Cardiac septum (tissue), 1 donor: ENCODE data around the gene OSGIN1. TPM values are rescaled to one million over a fixed set of nuclear protein-coding genes. Genes with fewer than 3 reads are reported as not detected.
A peak's percentile ranks its signal among the peaks of the same experiment; 100 is the strongest.

Experiments
- DNase-seq: peaks from one replicate; pipeline ENCODE4 v3.0.0-alpha.2; 2020; ENCODE audit warnings: low spot score
- intact Hi-C: fragments of 100-400 bp; cut with DNase I; formaldehyde crosslinking; loops from one replicate; pipeline ENCODE4 v1.14.0; 2022
- total RNA-seq: library from RNA; stranded (reverse); fragmentation: NEBNext Ultra II Directional; extraction: Animal tissue kit (Norgen Biotek cat#: 25700); gene quantifications from one replicate; pipeline ENCODE4 v1.2.1, GENCODE V29; 2021
- donor health status: DM: no; HTN: no; CAD: no.

Gene OSGIN1
- total RNA-seq, 1 donor from 2014 or later = 12.6 TPM

DNA sequence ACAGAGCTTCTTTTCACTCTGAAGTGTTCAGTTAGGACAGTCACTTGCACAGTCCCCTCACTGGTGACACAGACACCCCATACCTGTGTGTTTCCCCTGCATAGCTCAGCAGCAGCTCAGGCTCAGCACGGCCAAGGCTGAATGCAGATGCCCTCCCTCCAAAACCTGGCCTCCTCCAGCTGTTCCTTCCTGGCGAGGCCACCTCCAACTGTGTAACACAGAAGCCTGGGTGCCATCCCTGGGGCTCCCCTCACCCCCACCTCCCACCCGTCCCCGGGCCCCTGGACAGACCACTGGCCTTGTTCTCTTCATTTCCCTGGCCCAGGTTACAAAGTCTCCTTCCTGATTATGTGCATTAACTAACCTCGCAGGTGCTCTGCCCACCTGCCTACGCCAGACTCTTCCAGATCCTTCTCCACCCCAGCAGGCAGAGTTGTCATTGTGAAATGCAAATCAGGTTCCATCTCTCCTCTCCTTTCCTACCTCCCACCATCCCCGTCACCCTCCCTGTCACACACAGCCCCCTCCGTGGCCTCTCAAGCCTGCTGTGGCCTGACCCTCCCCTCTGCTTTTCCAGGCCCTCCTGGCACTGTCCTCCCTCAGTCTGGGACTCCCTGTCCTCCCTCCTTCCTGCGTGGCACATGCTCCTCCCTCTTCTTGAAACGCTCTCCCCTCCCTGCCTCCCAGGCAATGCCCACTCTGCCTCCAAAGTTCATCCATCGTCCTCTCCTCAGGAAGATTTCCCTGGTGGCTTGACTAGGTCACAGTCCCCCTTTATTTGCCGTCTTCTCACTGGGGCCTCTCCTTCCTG is 27.7 kb upstream of the OSGIN1 start:
- DNase-seq = no peak
- intact Hi-C loops = no loop called here

DNA sequence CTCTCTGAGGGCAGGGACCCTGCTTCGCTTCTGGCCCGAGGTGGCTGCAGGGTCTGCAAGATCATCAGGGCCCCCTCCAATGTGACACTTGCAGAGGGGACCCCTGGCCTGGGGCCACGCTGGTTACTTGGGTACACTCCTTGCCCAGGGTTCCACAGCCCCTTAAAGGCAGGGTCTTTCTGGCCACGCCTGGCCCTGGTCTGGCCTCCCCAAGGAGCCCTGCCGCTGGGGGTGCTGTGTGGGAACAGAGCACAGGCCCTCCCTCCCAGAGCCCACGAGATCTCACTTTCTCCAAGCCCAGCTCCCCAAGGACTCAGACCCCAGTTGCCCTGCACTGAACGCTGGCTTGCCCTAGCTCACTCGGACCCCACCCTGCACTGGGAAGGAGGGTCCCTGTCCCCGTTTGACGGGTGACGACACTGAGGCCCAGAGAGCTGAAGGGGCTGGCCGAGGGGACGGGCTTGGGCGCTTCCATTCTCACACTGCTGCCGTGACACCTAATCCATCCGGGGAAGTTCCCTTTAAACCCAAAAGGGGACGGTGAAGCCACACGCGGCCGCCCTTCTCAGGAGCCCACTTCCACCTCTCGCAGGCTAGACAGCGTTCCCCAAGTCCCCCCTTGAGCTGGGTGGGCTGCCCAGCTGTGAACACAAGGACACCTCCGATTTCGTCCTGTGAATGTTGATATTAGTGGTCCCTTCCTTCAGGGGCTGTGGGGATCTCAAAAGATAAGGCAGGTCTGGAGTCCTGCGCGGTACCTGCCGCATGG is 26.9 kb upstream of the OSGIN1 start:
- intact Hi-C loops = no loop called here
- DNase-seq = no peak

DNA sequence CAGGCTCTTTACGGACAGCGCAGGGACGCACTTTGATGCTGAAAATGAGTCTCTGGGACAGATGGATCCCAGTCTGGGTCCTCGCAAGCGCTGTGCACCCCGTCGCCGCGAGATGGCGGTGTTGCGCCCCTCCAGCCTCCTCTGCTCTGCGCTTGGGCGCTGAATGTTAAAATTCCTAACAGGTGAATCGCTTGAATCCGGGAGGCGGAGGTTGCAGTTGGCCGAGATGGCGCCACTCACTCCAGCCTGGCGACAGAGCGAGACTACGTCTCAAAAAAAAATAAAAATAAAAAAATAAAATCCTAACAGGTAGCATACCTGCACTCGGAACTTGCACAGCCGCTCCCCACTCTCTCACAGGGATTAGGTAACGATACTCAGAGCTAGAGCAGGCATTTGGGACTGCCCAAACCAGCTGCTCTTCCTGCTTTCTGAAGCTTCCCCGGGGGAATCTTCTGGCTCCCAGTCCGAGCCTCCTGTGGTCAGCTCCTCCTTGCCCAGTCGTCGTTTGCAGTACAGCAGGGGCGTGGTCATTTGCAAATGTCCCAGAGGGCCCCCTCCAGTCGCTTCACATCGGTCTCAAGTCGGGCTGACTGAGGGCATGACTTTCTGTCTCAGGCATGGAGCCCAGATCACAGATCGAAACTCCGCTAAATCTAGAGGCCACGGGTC is 26.2 kb upstream of the OSGIN1 start:
- intact Hi-C loops = no loop called here
- DNase-seq = peak; percentile 87

DNA sequence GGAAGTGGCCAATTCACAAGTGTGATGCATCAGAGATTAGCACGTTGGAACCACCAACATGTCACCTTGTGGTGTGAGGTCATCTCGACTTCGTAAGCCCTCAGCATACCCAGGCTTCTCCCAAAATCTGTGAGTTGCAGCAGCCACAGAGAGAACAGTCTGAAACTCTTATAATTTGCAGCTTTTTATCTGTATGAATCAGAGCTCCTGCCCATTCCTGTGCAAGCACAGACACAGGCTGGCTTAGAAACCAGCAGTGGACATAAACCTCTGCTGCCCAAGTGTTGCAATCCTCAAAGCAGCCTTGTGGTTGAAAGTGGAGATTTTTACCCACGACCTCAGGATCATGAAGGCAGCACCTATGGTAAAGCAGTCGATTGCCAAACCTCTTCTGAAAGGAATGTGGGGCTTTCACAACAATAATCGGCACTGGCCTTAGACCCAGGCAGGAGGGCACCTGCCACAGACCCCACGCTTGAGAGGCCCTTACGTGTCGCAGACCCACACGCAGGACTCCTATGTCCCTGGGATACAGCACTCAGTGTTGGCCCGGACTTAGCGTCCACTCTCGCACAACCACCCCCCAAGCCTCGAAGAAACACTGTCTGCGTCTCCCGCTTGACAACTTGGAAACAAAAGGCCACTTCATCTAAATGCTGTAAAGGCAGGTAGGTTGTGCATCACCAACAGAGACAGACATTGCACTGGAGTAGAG is 24.5 kb upstream of the OSGIN1 start:
- DNase-seq = no peak

DNA sequence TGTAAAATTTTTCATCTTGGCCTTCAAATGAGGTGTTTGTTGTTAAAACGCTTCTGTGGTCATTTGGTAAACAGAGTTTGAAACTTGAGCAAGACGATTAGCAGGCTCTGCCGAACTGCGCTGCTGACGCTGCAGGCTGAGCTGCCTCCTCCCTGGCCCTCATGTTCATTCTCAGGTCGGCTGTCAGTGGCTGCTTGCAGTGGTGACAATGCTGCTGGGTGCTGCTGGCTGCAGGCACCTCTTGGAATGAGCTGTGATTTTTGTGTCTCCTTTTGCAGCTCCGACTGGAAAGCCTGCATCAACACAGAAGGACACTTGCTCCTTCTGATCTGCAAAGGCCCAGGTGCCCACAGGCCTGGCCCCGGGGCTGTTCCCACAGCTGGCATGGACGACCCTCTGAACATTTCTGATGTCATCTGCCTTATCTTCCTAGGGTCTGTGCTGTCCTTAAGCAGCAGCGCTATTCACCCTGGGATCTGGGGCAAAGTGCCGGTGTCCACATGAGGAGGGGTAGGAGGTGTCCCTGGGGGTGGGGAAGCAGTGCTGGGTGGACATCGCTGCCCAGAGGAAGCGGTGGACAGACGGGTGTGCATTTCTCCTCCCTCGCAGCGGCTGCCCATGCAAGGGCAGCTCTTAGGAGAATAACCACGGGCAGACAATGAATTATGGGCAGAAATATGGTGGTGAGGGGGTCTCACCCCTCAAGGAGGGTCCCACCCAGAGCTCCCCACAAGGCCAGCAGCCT is 23.1 kb upstream of the OSGIN1 start:
- intact Hi-C loops = no loop called here
- no peak for DNase-seq

More for the DNA sequence above, 24.5 kb upstream of the OSGIN1 start:
- intact Hi-C loops = no loop called here

DNA sequence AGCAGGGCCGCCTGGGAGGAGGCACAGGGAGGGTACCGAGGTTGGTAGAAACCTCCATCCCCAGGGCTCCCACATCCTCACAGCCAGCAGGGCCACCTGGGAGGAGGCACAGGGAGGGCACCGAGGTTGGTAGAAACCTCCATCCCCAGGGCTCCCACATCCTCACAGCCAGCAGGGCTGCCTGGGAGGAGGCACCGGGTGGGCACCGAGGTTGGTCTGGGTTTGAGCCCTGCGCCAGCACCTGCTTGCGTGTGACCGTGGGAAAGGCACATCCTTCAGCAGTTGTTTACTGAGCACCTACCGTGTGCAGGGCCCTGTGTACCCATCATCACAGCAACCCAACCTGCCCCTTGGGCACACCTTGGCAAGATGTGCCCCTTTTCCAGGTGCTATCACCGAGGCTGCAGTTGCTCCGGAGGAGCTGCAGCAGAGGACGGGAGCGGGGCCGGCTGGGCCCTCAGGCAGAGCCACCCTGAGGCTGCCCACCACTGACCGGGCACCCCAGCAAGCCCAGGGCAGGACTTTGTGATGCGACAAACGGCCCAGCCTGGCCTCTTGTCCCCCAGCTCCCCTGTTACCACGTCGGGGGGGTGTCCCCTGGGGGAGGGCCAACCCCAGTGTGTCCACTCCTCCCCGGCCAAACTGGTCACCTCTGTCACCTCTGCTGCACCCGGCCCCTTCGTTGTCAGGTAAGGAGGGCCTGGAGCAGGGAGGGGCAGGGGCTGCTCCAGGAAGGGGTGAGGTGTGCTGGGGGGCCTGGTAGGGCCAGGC is 22.1 kb upstream of the OSGIN1 start:
- intact Hi-C loops = no loop called here
- no peak for DNase-seq

DNA sequence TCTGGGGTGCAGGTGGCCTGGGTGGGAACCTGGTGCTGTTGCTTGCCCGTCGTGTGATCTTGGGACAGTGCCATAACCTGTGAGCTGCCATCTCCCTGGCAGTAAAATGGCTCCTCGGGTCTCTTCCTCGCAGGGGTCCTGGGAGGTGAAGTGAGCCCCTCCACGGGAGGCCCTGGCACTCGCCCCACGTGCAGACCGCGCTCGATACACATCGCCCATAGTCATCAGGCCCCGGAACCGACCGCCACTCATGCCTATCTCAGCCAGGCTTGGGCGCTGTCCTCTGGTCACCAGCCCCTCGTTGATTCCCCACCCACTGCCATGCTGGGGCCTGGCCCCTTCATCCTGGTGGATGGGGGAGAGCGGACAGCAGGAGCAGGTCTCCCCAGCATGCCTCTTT is 21.5 kb upstream of the OSGIN1 start:
- intact Hi-C loops = no loop called here
- no peak for DNase-seq

DNA sequence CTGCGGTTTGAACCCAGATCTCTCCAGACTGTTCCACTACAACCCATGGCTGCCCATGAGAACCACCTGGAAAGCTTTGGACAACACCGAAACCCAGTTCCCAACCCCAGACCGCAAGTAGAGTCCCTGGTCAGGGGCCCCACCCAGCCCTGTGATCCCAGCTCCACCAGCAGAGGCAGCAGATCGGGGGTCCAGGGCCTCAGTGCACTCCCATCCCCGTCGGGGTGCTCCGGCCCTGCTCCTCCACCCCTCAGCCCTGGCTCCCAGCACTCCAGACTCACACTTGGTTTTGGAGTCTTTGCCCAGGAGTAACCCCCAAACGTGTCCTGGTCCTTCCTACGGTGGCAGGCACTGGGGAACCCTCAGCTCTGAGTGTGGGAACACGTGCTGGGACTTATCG is 20.7 kb upstream of the OSGIN1 start:
- intact Hi-C loops = no loop called here
- DNase-seq = no peak

DNA sequence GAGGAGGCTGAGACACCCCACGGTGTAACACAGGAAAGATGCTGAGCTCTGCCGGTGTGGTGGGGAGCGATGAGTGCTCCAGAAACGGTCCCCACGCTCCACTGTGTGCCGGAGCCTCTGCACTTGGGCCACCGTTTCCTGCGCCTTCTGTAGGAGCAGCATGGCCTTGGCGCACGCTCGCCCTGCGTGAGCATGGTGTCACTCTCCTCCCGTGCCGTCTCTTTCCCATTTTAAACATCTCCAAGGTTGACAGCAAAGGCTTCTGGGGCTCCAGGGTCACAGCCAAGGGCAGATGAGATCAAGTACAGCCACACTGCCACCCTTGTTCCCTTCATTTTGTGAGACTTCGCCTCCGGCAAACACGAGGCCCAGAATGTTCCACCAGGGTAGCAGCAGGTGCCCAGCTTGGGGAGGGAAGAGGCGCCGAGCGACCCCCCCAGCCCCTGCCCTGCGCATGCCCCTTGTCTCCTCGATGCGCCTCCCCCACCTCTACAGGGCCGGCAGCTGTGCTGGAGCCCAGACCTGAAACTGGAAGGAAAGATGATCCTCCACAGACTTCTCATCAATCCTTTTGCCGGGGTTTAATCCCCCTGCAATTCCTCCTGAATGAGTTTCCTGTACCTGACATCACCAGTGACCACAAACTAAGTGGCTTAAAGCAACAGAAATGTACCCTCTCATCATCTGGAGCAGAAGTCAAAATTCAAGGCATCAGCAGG is 19.9 kb upstream of the OSGIN1 start:
- DNase-seq = no peak
- intact Hi-C loops = no loop called here

DNA sequence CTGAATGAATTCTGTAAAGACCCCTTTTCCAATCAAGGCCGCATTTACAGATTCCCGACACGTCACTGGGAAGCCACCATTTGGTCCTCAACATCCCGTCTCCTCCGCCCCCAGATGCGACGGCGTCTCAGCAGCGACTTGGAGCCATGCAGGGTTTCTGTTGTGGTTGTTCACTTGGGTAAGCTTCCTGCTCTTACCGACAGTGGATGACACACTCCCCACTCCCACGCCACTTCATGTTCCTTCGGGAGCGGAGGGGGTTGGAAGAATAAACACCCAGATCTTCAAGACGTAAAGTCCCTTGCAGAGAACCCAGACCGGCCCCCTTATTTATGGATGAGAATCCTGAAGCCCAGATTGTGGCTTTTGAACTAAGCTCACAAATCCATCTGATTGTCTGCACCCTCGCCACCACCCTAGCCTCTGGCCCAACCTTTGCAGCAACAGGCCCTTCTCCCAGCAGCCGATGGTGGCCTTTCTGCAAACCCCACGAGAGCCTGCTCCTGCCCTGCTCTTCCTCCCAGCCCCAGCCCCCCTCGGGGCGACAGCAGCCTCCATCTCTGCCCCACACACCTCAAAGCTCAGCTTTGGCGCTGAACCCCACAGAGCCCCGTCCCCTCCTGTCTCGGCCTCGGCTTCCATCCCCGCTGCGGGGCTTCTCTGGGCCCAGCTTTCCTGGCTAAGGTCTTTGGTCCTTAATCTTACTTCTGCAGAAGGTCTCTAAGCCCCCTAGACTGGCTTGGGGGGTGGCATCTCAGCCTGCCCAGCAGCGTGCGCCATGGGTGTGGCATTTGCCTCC is 19.0 kb upstream of the OSGIN1 start:
- no peak for DNase-seq
- intact Hi-C loops = no loop called here

DNA sequence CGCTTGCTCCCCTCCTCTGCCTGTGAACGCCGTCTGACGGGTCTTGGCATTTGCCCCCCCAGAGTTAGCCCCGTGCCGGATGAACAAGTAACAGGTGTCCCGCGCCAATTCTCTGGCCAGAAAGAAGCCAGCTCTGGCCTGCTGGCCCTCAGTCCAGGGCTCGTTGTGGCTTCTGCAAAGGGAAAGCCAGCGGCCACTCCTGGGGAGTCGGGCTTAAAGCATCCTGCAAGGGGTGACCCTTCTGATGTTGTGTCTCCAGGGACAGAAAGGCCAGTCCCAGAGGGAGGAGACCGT is 18.4 kb upstream of the OSGIN1 start:
- DNase-seq = no peak
- intact Hi-C loops = no loop called here

DNA sequence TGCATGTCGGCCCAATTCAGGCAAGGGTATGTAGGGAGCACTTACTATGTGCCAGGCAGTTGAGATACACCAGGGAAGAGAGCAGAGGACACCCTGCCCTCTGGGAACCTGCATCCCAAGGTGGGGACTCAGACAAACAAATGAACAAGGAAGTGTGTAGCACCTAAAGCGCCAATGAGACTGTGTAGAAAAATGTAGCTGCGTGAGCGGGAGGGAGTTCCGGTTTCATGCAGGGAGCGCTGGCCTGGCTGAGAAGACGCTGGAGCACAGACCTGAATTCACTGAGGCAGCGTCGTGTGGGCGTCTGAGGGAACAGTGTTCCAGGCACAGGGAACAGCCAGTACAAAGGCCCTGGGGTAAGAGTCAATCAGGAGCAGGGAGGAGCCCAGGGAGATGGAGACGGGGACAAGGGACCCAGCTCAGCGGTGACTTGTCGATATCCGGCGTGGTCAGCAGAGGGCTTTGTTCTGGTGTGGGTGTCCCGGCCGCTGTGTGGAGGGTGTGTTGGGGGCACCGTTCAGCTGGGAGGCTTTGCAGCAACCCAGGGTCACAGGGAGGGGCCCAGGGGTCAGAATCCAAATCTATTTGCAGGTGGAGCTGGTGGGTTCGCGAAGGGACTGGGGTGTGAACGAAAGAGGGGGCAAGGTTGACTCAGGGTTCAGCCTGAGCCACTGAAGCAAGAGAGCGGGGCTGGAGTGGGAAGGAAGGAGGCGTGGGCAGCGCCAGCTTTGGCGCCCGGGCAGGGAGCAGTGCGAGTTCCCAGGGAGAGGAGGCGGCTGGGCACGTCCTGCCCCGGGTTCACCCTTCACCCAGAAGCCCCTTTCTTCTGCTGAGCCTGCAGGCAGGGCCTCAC is 17.8 kb upstream of the OSGIN1 start:
- intact Hi-C loops = no loop called here
- no peak for DNase-seq

DNA sequence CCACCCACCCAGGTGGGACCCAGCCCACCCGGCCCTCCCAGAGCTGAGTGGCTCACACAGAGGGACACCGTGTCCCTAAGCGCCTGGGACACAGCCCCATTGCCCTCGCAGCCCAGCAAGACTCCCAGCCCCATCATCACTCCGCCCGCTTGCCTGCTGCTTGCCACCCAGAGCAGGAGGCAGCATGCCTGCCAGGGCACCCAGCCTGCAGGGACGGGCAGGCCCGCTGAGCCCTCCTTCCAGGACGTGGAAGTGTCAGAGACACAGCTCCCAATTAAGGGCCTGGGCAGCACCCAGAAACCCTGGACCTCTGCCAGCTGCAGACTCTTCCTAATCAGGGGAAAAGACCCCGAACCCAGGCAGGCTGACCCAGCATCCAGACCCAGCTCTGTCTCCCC is 17.2 kb upstream of the OSGIN1 start:
- intact Hi-C loops = no loop called here
- no peak for DNase-seq

DNA sequence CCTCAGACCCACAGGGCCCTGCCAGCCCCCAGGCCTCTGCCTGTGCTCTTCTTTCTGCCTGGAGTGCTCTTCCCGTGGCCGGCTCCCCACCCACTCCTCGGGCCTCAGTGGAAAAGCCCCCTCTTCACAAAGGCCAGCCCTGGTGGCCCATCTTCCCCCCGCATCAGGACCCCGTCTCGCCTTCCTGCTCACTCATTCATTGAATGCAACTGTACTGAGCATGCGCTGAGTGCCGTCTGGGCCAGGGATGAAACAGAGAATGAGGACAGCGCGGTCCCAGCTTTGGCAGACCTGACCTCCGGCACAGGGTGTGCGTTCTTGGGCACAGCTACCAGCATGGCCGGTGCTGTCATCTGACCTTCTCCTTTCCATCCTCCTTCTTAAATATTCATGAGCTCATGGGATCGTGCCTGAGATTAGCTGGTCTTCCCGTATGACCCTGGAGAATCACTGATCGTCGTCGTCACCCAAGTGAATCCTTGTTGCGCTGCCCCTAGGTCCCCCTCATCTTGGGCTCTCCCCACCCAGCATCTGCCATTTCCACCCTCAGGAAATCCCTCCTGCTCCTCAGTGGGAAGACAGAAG is 16.4 kb upstream of the OSGIN1 start:
- no peak for DNase-seq
- intact Hi-C loops = no loop called here

DNA sequence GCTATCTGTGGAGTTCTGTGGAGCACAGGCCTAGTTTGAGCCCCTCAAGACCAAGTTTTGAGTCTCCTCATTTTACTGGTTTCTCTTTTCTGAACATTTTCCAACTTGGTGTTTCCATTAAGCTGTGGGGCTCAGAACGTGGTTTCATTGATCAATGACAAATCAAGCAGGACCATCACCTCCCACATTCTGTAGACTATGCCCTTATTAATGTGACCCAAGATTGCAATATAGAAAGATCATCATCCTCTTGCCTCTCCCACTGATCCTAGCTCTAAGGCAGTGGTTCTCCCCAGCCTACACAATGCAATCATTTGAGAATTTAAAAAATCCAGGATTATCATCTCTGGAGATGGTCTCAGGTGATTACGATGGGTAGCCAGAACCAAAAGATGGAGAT is 15.8 kb upstream of the OSGIN1 start:
- intact Hi-C loops = no loop called here
- no peak for DNase-seq
